ENCODE data around the gene OTOS.

Gene OTOS

GRCh38 chr2:240162939-240163714 lies 22.7 kb upstream of the OTOS start:
- Mint-ChIP-seq H3K4me3 (no peak overlapping the region), H3K27me3 (peaks cover 10 to 14% of the 10 kb centered on the region in 2 donors), H3K4me1 (no peaks in the 10 kb centered on the region), H3K9me3 (peaks cover 9 to 10% of the 10 kb centered on the region in 2 donors), H3K27ac (no peak overlapping the region), H3K36me3 (no peaks in the 10 kb centered on the region)
- ATAC-seq (replicated peaks) (no peak), DNase-seq (no peak)

GRCh38 chr2:240162531-240162930 lies 22.1 kb upstream of the OTOS start:
- no peaks in the 10 kb centered on the region for H3K36me3 Mint-ChIP-seq
- H3K4me1 Mint-ChIP-seq = no peaks in the 10 kb centered on the region
- no peak overlapping the region for H3K27ac Mint-ChIP-seq
- ATAC-seq (replicated peaks) (no peak), DNase-seq (no peak)
- peaks cover 10 to 12% of the 10 kb centered on the region in 2 donors for H3K27me3 Mint-ChIP-seq
- peaks cover 9 to 10% of the 10 kb centered on the region in 2 donors for H3K9me3 Mint-ChIP-seq
- H3K4me3 Mint-ChIP-seq = no peak overlapping the region

- no peak overlapping the region for H3K27ac Mint-ChIP-seq
- no peaks in the 10 kb centered on the region for H3K4me1 Mint-ChIP-seq
- H3K36me3 Mint-ChIP-seq = no peaks in the 10 kb centered on the region
- no peak overlapping the region for H3K4me3 Mint-ChIP-seq
- H3K9me3 Mint-ChIP-seq = peaks cover 9 to 10% of the 10 kb centered on the region in 2 donors
- peaks cover 7 to 10% of the 10 kb centered on the region in 2 donors for H3K27me3 Mint-ChIP-seq
- no peak for DNase-seq
- no peak for ATAC-seq (replicated peaks)
These were observed 21.6 kb upstream of the OTOS start for GRCh38 chr2:240162032-240162431.

- Mint-ChIP-seq H3K27ac (no peak overlapping the region), H3K4me1 (no peaks in the 10 kb centered on the region), H3K36me3 (no peaks in the 10 kb centered on the region), H3K27me3 (peaks cover 4 to 6% of the 10 kb centered on the region in 2 donors), H3K9me3 (peaks cover 9 to 10% of the 10 kb centered on the region in 2 donors), H3K4me3 (no peak overlapping the region)
- ATAC-seq (replicated peaks) (no peak), DNase-seq (no peak)
These were observed 20.8 kb upstream of the OTOS start for GRCh38 chr2:240161087-240161750.

GRCh38 chr2:240160291-240161086 lies 20.0 kb upstream of the OTOS start:
- Mint-ChIP-seq H3K4me3 (no peak overlapping the region), H3K9me3 (peaks cover 8 to 9% of the 10 kb centered on the region in 2 donors), H3K27ac (no peak overlapping the region), H3K27me3 (peaks cover 3 to 4% of the 10 kb centered on the region in 2 donors), H3K4me1 (no peaks in the 10 kb centered on the region), H3K36me3 (no peaks in the 10 kb centered on the region)
- ATAC-seq (replicated peaks) (no peak), DNase-seq (no peak)

GRCh38 chr2:240159251-240159839 lies 18.9 kb upstream of the OTOS start:
- Mint-ChIP-seq H3K27ac (no peak overlapping the region), H3K27me3 (peaks cover 0 to 4% of the 10 kb centered on the region in 2 donors), H3K9me3 (peaks cover 5 to 6% of the 10 kb centered on the region in 2 donors), H3K36me3 (no peaks in the 10 kb centered on the region), H3K4me3 (no peak overlapping the region), H3K4me1 (no peaks in the 10 kb centered on the region)
- no peak for ATAC-seq (replicated peaks)
- DNase-seq = no peak

GRCh38 chr2:240157147-240157470 lies 16.7 kb upstream of the OTOS start:
- ATAC-seq (replicated peaks) (no peak), DNase-seq (no peak)
- peaks cover 3 to 7% of the 10 kb centered on the region in 2 donors for H3K9me3 Mint-ChIP-seq
- H3K27ac Mint-ChIP-seq = no peak overlapping the region
- H3K4me3 Mint-ChIP-seq = no peak overlapping the region
- no peaks in the 10 kb centered on the region for H3K4me1 Mint-ChIP-seq
- H3K27me3 Mint-ChIP-seq = peaks cover 6% of the 10 kb centered on the region in 2 donors
- H3K36me3 Mint-ChIP-seq = no peaks in the 10 kb centered on the region

- DNase-seq (no peak), ATAC-seq (replicated peaks) (no peak)
- Mint-ChIP-seq H3K4me3 (no peak overlapping the region), H3K27me3 (peaks cover 9 to 11% of the 10 kb centered on the region in 2 donors), H3K4me1 (no peaks in the 10 kb centered on the region), H3K9me3 (peaks cover 3 to 7% of the 10 kb centered on the region in 2 donors), H3K36me3 (no peaks in the 10 kb centered on the region), H3K27ac (no peak overlapping the region)
These were observed 16.1 kb upstream of the OTOS start for GRCh38 chr2:240156435-240157146.

- DNase-seq = no peak
- Mint-ChIP-seq H3K9me3 (peaks cover 3 to 7% of the 10 kb centered on the region in 2 donors), H3K36me3 (no peaks in the 10 kb centered on the region), H3K27ac (no peak overlapping the region), H3K4me3 (no peak overlapping the region), H3K4me1 (no peaks in the 10 kb centered on the region), H3K27me3 (peaks cover 13 to 15% of the 10 kb centered on the region in 2 donors)
- no peak for ATAC-seq (replicated peaks)
These were observed 15.4 kb upstream of the OTOS start for GRCh38 chr2:240155745-240156390.

- DNase-seq (no peak), ATAC-seq (replicated peaks) (no peak)
- Mint-ChIP-seq H3K9me3 (peaks cover 3 to 7% of the 10 kb centered on the region in 2 donors), H3K27me3 (peaks cover 13 to 18% of the 10 kb centered on the region in 2 donors), H3K4me1 (peaks cover 0 to under 1% of the 10 kb centered on the region in 2 donors), H3K4me3 (no peak overlapping the region), H3K27ac (no peak overlapping the region), H3K36me3 (no peaks in the 10 kb centered on the region)
These were observed 14.7 kb upstream of the OTOS start for GRCh38 chr2:240155048-240155744.

GRCh38 chr2:240154606-240155005 lies 14.1 kb upstream of the OTOS start:
- peaks cover 2 to 7% of the 10 kb centered on the region in 2 donors for H3K9me3 Mint-ChIP-seq
- ATAC-seq (replicated peaks) = no peak
- H3K27ac Mint-ChIP-seq = no peak overlapping the region

GRCh38 chr2:240153418-240153817 lies 13.0 kb upstream of the OTOS start:
- H3K36me3 Mint-ChIP-seq = no peaks in the 10 kb centered on the region
- peaks cover 19 to 22% of the 10 kb centered on the region in 2 donors for H3K27me3 Mint-ChIP-seq
- DNase-seq = no peak
- peaks cover 0 to 3% of the 10 kb centered on the region in 2 donors for H3K4me1 Mint-ChIP-seq
- ATAC-seq (replicated peaks) = no peak
- peaks cover 2 to 7% of the 10 kb centered on the region in 2 donors for H3K9me3 Mint-ChIP-seq
- no peak overlapping the region for H3K4me3 Mint-ChIP-seq
- no peak overlapping the region for H3K27ac Mint-ChIP-seq

More at GRCh38 chr2:240154606-240155005, 14.1 kb upstream of the OTOS start:
- Mint-ChIP-seq H3K4me1 (peaks cover 0 to 3% of the 10 kb centered on the region in 2 donors), H3K27me3 (peaks cover 17 to 22% of the 10 kb centered on the region in 2 donors), H3K4me3 (no peak overlapping the region), H3K36me3 (no peaks in the 10 kb centered on the region)
- no peak for DNase-seq

Data from stimulated activated naive B cell treated with anti-CD40 and anti-IgM and Interleukin-4, amounts not matched to agents 10 μg/mL and 1 μg/mL and 100 μg/mL, for 72 hours (primary cell).